Measurements from ENCODE around the gene PVRIG.
"Not testable (repeated sequence)": the region's sequence is repeated elsewhere in the genome, so short reads cannot be mapped to it uniquely, and the experiment has no call there.

PVRIG gene

DNA sequence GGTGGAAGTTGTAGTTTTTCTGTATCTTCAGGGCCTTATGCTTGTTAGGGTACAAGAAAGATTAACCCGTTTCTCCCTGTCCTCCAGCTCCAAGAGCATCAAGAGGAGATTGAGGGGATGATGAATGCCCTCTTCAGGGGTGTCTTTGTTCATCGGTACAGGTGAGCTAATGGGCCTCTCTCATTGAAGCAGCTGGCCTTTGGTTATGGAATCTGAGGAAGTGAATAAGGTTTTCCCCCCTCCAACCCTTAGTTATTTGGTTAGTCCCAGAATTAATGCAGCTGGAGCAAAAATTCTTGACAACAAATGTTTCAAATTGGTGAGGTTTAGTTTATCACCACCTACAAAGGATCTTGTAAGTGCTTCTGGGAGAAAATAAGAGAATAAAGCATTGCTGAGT is 24.5 kb upstream of the PVRIG start:
- DNase-seq (ENCODE audit: low read depth): no peak

DNA sequence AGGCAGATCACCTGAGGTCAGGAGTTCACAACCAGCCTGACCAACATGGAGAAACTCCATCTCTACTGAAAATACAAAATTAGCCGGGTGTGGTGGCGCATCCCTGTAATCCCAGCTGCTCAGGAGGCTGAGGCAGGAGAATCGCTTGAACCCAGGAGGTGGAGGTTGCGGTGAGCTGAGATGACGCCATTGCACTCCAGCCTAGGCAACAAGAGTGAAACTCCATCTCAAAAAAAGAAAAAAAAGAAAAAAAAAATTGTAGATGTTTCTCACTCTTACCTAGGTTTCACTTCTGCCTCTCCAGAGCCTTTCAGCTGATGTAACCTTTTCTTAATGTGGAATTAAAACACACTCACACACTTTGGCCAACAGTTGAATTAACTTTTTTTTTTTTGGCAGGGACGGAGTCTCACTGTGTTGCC is 23.8 kb upstream of the PVRIG start:
- not testable (repeated sequence) for DNase-seq (ENCODE audit: low read depth)

DNA sequence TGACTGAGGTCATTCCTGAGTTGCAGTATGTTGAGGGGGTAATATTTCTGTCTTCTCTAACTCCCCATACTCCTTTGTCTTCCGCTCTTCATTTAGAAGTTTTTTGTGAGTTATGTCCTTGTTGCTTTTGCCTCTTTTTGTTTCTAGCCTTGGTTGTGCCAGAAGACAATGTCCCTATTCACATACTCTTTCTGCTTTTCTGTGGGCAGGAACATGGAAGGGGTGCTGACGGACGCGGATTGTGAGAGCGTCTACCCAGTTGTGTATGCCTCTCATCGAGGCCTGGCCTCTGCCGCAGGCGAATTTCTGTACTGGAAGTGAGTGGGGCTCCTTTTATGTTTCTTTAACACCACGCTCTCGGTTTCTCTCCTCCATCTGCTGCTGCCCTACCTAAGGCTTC is 21.5 kb upstream of the PVRIG start:
- no peak for DNase-seq (ENCODE audit: low read depth)

DNA sequence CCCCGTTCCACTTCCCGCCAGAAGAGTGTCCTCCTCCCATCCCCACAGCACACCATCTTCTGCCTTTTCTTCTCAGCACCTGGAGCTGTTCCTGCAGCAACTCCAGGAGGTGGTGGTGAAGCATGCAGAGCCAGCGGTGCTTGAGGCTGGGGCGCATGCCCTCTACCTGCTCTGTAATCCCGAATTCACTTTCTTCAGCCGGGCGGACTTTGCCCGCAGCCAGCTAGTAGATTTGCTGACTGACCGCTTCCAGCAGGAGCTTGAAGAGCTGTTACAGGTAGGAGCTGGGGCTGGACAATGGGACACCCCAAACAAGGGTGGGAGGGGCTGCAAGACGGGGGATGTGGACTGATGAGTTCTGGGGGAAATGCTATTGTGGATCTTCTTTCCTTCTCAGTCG is 19.1 kb upstream of the PVRIG start:
- DNase-seq (ENCODE audit: low read depth): no peak

DNA sequence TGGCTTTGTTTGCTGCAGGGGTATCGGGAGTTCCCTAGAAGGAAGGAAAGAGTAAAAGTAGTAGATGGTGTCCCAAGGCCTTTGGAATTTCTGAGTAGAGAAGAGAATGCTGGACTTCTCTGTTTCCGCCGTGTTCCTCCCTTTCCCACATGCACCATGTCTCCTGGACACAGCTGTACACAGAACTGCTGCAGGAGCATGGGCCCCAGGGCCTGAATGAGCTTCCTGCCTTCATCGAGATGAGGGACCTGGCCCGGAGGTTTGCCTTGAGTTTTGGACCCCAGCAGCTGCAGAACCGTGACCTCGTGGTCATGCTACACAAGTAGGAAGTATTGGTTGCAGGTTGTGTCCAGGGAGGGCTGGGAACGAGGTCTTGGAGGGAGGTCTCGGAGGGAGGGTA is 15.3 kb upstream of the PVRIG start:
- no peak for DNase-seq (ENCODE audit: low read depth)

DNA sequence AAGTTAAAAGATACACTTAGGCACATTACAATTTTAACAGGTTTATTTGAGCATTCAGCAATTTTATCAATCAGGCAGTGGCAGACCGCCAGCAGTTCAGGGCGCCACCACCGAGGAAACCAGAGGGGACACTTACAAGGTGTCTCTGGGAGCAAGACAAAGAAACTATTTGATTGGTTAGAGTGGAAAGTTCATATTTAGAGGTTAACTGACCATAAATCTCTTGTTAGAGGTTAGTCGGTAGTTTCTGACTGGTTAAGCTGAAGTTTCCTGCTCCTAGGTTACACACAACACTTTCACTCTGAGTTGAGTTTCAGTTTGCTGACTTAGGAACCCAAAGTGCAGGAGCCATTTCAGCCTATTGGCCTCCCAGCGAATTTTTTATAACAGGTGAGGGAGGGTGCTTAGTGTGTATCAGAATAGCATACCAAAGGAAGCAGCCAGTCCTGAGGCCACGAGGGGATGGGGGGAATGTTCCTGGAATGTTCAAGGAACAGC is 10.8 kb upstream of the PVRIG start:
- no peak for DNase-seq (ENCODE audit: low read depth)

DNA sequence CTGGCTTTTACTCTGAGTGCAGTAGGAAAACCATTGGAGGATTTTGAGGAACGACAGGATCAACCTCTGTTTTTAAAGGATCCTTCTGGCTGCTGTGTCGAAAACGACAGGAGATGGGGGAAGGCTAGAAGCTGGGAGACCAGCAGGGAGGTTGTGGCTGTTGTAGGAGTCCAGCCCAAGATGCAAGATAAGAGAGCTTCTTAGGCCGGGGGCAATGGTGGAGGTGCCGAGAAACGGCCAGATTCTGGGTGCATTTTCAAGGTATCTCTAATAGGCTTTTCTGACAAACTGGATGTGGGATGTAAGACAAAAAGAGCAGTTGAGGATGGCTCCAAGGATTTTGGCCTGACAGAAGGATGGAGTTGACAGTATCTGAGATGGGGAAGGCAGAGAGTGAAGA is 10.3 kb upstream of the PVRIG start:
- no peak for DNase-seq (ENCODE audit: low read depth)

DNA sequence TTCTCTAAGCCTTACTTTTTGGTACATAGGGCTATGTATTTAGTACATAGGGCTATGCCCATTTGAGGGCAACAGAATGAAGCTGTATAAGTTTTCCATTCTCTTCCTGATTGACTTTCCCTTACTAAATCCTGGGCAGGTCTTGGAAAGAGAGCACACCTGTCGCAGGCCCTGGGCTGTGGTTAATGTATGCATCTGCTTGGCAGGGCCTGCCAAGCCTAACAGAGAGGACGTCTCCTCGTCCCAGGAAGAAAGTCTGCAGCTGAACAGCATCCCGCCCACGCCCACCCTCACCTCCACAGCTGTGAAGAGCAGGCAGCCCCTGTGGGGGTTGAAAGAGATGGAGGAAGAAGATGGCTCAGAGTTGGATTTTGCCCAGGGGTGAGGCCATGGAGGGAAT is 8.9 kb upstream of the PVRIG start:
- no peak for DNase-seq (ENCODE audit: low read depth)

DNA sequence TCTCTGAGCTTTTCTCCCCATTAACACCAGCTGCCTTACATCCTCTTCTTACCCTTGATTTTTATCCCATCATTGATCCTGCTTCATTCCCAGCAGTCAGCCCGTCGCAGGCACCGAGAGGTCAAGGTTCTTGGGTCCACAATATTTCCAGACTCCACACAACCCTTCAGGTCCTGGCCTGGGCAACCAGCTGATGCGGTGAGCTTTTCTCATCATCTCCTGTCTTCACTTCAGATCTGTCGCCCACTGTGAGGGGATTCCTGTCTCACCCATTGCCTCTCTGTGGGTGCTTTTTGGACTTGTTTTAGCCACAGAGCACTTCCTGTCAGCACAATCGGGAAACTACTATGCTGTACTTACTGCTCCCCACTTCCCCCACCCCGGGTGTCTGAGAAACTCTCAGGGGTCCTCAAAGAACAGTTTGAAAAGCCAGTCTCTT is 8.4 kb upstream of the PVRIG start:
- no peak for DNase-seq (ENCODE audit: low read depth)

DNA sequence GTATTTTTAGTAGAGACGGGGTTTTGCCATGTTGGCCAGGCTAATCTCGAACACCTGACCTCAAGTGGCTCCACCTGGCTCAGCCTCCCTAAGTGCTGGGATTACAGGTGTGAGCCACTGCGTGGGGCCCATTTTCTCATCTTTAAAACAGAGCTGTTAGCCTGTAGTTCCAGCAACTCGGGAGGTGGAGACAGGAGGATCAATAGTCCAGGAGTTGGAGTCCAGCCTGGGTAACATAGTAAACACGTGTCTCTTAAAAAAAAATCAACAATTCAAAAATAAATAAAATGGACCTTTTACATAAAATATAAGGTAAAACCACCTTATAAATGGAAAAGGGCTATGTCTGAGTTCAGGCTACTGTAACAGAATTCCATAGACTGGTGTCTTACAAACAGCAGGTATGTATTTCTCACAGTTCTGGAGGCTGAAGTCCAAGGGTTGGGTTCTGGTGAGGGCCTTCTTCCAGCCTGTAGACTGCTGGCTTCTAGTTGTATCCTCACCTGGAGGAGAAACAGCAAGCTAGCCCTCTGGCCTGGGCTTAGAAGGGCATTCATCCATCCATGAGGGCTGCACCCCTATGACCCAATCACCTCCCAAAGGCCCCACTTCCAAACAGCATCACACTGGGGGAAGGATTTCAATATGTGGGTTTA is 7.0 kb upstream of the PVRIG start:
- no peak for DNase-seq (ENCODE audit: low read depth)

DNA sequence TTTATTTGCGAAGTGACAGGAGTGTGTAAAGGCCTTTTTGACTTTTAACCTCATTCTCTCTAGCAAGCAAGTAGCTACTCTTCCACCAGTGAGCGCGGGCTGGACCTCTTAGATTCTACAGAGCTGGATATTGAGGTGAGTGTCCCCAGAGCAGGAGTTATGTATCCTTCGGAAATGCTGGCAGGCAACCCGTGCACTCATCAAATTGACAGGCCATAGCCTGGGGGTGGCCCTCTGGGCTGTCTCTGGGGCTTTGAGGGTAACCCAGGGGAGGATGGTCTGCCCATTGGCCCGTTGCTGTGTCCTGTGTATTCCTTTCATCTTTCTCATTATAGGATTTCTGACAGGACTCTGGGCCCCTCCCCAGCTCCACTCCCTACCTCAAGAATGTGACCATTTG is 6.1 kb upstream of the PVRIG start:
- no peak for DNase-seq (ENCODE audit: low read depth)

DNA sequence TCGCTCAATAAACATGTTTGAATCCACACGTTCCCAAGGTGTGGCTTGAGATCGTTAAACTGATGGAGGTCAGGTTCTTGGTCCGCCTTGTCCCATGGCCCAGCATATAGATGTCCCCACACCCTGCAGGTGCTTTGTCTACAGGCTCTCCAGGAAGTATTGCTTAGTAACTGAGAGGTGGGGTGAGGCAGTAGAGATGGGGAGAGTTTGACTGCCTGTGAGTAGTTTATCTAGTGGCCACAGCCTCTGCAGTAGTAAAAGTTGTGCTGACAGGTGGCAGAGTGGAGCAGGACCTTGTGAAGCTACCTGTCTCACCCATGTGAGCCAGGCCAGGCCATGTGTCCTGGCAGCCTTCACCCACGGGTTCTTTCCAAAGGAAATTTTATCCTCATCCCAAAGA is 5.4 kb upstream of the PVRIG start:
- not testable (repeated sequence) for DNase-seq (ENCODE audit: low read depth)

DNA sequence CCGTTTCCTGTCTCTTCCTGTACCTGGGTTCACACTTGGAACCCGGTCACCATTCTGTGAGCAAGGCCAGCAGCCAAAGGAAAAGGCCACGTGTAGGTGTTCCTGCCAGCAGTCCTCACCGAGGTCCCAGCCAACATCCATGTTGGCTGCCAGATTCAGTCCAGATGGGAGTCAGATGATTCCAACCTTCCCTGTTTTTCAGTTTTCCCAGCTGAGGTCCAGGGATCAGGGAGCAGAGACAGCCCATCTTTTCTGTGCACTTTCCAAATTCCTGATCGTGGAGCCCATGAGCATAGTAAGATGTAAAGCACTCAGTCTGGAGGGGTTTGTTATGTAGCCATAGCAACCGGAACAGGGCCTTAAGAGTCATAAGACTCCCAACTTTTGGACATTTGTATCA is 3.9 kb upstream of the PVRIG start:
- DNase-seq (ENCODE audit: low read depth): no peak

DNA sequence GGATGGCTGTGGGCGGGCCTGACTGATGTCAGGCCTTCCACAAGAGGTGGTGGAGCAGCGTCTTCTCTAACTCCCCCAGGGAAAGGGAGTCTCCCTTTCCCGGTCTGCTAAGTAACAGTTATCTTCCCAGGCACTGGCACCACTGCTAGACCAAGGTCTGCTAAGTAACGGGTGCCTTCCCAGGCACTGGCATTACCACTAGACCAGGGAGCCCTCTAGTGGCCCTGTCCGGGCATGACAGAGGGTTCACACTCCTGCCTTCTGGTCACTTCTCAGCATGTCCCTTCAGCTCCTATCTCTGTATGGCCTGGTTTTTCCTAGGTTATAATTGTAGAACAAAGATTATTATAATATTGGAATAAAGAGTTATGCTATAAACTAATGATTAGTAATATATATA is 1.8 kb upstream of the PVRIG start:
- not testable (repeated sequence) for DNase-seq (ENCODE audit: low read depth)

DNA sequence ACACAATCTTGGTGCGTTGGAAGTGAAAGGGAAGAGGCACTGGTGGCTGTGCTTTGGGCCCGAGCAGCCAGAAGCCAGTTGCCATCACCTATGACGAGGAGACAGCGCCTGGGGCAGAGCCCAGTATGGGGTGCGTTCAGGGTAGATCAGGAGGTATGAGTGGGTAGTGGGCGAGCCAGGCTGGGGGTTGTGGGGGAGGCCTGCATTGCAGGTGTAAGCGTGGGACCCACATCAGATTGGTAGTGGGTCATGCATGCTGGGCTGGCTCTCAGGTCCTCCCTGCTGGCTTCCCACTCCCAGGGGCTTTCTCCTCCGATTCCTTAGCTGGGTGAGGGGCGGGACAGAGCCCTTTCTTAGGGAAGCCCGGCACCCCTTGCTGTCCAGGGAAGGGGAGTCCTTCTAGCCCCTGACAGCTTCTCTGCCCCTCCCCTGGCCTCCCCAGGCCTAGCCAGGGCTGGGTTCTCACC is 445 bp upstream of the PVRIG start:
- no peak for DNase-seq (ENCODE audit: low read depth)

DNA sequence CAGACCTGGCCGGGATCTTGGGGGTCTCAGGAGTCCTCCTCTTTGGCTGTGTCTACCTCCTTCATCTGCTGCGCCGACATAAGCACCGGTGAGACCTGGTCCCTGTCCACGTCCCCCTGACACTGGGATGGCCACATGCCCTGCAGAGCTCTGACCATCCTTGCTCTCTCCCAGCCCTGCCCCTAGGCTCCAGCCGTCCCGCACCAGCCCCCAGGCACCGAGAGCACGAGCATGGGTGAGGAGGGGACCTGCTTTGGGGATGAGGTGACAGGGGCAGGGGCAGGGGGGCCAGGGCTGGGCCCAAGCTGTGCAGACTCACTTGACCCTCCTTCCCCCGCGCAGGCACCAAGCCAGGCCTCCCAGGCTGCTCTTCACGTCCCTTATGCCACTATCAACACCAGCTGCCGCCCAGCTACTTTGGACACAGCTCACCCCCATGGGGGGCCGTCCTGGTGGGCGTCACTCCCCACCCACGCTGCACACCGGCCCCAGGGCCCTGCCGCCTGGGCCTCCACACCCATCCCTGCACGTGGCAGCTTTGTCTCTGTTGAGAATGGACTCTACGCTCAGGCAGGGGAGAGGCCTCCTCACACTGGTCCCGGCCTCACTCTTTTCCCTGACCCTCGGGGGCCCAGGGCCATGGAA is 959 bp downstream of the PVRIG start:
- no peak for DNase-seq (ENCODE audit: low read depth)

DNA sequence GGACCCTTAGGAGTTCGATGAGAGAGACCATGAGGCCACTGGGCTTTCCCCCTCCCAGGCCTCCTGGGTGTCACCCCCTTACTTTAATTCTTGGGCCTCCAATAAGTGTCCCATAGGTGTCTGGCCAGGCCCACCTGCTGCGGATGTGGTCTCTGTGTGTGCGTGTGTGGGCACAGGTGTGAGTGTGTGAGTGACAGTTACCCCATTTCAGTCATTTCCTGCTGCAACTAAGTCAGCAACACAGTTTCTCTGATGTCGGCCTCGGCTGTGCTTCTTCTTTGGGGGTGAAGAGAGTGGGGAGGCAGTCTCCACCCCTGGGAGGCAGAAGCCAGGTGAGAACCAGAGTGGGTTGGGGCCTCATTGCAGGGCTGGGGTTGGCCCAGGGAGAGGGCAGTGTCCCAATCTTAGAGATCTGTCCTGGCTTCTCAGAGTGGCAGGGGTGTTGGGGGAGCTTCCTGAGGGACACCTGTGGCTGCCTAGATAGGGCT is 1.5 kb downstream of the PVRIG start:
- no peak for DNase-seq (ENCODE audit: low read depth)

DNA sequence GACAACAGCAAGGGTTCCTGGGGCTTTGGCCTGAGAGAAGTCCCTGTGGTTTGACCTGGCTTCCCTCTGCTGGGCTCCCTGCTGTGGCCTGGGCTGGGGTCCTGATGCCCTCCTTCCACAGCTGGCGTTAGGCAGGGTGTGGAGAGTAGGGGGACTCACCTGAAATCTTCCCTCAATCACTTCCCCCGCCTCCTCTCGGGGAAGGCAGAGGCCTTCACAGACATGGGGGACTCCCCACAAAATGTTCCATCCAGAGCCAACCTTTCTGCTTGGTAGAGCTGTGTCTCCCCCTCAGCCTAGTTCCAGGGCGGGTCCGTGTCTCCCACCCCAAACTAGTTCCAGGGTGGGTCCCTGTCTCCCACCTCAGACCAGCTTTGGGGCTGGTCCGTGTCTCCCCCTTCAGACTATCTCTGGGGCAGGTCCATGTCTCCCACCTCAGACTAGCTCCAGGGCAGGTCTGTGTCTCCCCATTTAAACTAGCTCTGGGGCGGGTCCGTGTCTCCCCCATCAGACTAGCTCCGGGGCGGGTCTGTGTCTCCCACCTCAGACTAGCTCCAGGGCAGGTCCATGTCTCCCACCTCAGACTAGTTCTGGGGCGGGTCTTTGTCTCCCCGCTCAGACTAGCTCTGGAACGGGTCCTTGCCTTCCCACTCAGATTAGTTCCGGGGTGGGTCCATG is 2.2 kb downstream of the PVRIG start:
- DNase-seq (ENCODE audit: low read depth): no peak

DNA sequence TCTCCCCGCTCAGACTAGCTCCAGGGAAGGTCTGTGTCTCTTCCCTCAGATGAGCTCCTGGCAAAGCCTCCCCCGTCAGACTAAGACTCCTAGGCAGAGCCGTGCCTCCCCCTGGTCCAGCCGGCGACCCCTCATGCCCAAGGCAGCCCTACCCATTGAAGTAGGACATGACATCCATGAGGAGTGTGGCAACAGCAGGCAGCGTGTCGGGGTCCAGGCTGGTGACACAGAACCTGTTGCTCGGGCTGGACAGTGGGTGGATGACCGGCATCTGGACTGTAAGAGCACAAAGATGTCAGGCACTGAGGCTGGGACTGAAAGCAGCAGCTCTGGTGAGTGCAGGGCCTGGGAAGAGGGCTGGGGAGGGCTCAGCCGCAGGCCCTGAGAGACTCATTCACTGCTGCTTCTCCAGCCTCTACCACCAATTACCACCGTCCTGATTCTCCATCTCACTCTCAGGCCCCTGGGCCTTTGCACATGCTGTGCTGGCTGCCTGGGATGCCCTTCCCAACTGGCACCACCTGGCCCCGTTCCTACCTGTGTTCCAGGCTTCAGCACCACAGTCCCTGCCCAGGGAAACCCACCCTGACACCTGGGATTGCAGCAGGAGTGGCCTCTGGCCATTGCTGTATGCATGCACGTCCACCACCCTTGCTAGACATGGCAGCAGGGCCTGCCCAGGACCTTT is 2.8 kb downstream of the PVRIG start:
- DNase-seq (ENCODE audit: low read depth): no peak

DNA sequence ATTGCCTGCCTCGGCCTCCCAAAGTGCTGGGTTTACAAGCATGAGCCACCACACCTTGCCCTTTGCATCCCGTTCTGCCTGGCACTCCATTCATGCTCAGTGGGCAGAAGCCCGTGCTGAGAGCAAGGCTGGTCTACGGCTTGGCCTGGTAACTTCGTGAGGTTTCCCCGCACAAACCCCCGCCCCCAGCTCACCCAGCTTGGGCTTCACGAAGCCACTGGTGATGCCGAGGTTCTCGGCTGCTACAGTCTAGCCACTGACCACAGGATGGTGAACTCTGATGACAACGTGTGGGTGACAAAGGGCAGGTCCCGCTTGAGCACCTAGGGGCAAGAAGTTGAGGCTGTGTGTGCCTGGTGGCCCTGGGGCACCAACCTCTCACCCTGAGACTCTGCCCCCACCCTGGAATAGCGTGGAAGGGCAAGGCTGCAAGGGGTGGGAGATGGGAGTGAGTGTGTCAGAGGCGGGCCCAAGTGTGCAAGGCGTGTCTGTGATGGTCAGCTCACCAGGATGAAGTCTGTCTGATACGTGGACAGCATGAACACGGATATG is 3.7 kb downstream of the PVRIG start:
- DNase-seq (ENCODE audit: low read depth): not testable (repeated sequence)

DNA sequence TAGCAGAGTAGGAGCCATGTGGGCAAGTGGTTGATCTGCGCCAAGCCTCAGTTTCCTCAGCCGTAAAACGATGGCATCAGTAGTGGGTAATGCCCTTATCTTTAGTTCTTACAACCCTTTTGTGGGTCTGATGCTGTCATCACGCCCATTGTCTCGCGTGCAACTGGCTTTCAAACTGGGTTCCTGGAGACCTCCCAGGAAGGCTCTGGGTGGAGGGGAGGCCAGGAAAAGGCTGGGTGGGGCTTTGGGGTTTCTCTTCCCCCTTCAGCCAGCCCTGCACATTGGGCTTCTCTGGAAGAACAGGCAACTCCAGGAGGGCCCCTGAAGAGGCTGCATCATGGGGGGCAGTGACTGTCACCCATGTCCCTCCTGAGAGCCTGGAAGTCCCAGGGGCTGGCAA is 5.1 kb downstream of the PVRIG start:
- DNase-seq (ENCODE audit: low read depth): not testable (repeated sequence)

DNA sequence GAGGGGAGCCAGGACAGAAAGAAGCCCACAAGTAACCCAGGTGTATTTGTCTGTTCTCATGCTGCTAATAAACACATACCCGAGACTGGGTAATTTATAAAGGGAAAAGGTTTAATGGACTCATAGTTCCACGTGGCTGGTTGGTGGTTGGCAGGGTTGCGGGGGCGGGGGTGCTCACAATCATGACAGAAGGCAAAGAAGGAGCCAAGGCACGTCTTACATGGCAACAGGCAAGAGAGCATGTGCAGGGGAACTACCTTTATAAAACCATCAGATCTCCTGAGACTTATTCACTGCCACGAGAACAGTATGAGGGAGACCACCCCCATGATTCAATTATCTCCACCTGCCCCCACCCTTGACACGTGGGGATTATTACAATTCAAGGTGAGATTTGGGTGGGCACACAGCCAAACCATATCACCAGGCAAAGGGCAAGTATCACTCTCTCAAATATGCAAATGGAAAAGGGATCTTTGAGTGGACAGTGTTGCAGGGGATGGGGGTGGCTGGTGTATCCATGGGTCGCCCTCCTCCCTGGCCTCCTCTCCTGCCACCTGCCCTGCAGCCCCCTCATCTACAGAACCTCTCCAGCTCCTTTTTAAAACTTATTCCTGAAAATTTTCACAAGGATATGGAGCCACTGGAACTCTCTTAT is 15.0 kb downstream of the PVRIG start:
- not testable (repeated sequence) for DNase-seq (ENCODE audit: low read depth)

Data from stimulated activated CD8-positive, alpha-beta memory T cell treated with anti-CD3 and anti-CD28 coated beads, Interleukin-15, amount 100 ng/mL, for 24 hours (primary cell).